ENCODE measurements around the gene TRHDE. TPM values are rescaled to one million over a fixed set of nuclear protein-coding genes. Genes with fewer than 3 reads are reported as not detected.

The TRHDE gene, protein sequence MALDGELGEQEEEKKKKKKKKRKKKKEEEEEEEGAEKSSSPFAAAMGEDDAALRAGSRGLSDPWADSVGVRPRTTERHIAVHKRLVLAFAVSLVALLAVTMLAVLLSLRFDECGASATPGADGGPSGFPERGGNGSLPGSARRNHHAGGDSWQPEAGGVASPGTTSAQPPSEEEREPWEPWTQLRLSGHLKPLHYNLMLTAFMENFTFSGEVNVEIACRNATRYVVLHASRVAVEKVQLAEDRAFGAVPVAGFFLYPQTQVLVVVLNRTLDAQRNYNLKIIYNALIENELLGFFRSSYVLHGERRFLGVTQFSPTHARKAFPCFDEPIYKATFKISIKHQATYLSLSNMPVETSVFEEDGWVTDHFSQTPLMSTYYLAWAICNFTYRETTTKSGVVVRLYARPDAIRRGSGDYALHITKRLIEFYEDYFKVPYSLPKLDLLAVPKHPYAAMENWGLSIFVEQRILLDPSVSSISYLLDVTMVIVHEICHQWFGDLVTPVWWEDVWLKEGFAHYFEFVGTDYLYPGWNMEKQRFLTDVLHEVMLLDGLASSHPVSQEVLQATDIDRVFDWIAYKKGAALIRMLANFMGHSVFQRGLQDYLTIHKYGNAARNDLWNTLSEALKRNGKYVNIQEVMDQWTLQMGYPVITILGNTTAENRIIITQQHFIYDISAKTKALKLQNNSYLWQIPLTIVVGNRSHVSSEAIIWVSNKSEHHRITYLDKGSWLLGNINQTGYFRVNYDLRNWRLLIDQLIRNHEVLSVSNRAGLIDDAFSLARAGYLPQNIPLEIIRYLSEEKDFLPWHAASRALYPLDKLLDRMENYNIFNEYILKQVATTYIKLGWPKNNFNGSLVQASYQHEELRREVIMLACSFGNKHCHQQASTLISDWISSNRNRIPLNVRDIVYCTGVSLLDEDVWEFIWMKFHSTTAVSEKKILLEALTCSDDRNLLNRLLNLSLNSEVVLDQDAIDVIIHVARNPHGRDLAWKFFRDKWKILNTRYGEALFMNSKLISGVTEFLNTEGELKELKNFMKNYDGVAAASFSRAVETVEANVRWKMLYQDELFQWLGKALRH
- total RNA-seq (2011; cell fraction: chromatin; rRNA removed; ENCODE audit: low replicate concordance) = 0.21 and 0.32 TPM in 2 replicates
- total RNA-seq (2011; cell fraction: nucleolus; rRNA removed) = 0.17 and 0.39 TPM in 2 replicates
- 0.22 and 0.61 TPM in 2 replicates for total RNA-seq (2011; cell fraction: nucleoplasm; rRNA removed)
- total RNA-seq (2014; rRNA removed) (0.05 and 0.45 TPM in 2 replicates), total RNA-seq (2014; rRNA removed; fragmentation: Illumina TruSeq; extraction: Trizol) (0.18 and 0.48 TPM in 2 replicates), total RNA-seq (2015; rRNA removed; fragmentation: Illumina TruSeq; extraction: Trizol) (0.07 and 0.08 TPM in 2 replicates), total RNA-seq (2021) (0.09 and 0.16 TPM in 2 replicates), polyA plus RNA-seq (2011; rRNA removed) (0.01 and 0.04 TPM in 2 replicates), polyA plus RNA-seq (2014; fragmentation: Illumina TruSeq; extraction: Trizol) (0.01 and 0.09 TPM in 2 replicates), polyA plus RNA-seq (2014; fragmentation: Nextera tagmentation; extraction: Ambion mirVana) (under 1 TPM; 0.11 to 0.29 TPM), polyA plus RNA-seq (2014; rRNA removed) (0.03 and 0.98 TPM in 2 replicates), polyA minus RNA-seq (2011; rRNA and poly(A)+ RNA removed) (0.14 and 0.15 TPM in 2 replicates), Bru-seq, nascent RNA (percentile 13 among the genes with signal in this experiment), BruChase-seq, experiment 1, labeled RNA remaining after a 2-hour chase (percentile 17 among the genes with signal in this experiment), BruChase-seq, experiment 2, labeled RNA remaining after a 6-hour chase (percentile 20 among the genes with signal in this experiment)
- polyA plus RNA-seq (2011; cell fraction: cytosol; rRNA removed) = 0.04 and 0.10 TPM in 2 replicates
- polyA plus RNA-seq (2011; cell fraction: nucleus; rRNA removed) = 0.08 TPM in 1 of 2 replicates, not detected in the other
- 0.20 and 0.29 TPM in 2 replicates for polyA plus RNA-seq (2012)
- not detected in 2 replicates for polyA minus RNA-seq (2011; cell fraction: cytosol; rRNA and poly(A)+ RNA removed)
- 0.22 and 0.67 TPM in 2 replicates for polyA minus RNA-seq (2011; cell fraction: nucleus; rRNA and poly(A)+ RNA removed)
- long read RNA-seq, experiment 1, partial matches to known transcripts = 0 of 1 reads
- long read RNA-seq, experiment 1, other reads (novel, unspliced or antisense) = 1 of 1 reads
- long read RNA-seq, experiment 2 = 0 reads
- long read RNA-seq, experiment 3 = 0 reads

DNA sequence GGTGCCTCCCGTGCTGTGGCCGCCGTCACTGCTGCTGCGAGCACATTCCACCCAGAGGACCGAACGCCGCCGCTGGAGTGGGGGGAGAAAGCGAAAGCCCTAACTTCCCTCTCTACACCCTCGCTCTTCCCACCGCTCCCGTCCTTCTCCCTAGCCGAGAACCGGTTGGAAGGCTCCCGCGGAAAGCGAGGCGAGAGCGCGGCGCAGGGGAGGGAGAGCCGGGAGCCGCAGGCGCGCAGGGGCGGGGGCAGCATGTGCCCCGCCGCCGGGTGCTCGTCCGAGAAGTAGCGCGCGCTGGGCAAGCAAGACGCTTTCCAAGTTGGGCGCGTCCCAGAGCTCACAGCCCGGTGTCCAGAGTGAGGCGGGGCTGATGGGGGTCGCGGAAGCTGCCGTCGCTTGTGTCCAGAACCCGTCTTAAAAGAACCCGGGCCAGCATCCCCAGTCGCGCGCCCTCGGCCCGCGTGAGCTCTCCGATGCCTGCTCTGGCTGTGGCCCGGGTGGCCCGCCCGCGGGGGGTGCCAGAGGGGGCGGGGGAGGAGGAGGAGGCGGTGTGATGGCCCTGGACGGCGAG is at the start of gene TRHDE:
Gene TRHDE, plus strand, starts transcription at position 280 of the 571 bp plus-strand sequence. Its CDS starts 274 bp downstream, at position 554.
- H2AFZ ChIP-seq (ENCODE audit: low read depth, low read length) = no peak within 1 kb of the TSS
- WGBS (ENCODE audit: insufficient coverage, low coverage, missing lambda C conversion rate) = 6% methylated on average over 31 of the region's 60 CpGs
- DNase-seq (ENCODE audit: extremely low read depth in 1 of 4, low spot score in 3 of 4) (no peak), ATAC-seq (no peak; the same call in 2 of the 3 replicates), FAIRE-seq (no peak)
- no TSS peak for BruUV-seq (replicated peaks)
- CTCF ChIA-PET (ENCODE audit: low intra/inter-chr PET ratio) = no interaction called here
- POLR2A ChIA-PET = interaction anchor here (0.6 to 1.0 kb wide), 2 partner anchors 13 to 269 kb away, joined by 3 read pairs; no protein-coding TSS in a partner anchor
- 0 out of 2 replicates have a peak, but pooled peaks cover 2% of the 10 kb centered on the region for H4K20me1 ChIP-seq (replicated peaks; ENCODE audit: control insufficient read depth, insufficient read depth, low read length)
- H3K4me1 ChIP-seq (replicated peaks in 1 of 2; ENCODE audit: control insufficient read depth in 2 of 2, insufficient read depth in 2 of 2, low read length in 2 of 2) = peaks cover 0 to 9% of the 10 kb centered on the region in 2 experiments; a peak in 2 of 5 replicates
- H3K79me2 ChIP-seq (ENCODE audit: control insufficient read depth, insufficient read depth, low read length) = no peaks in the 10 kb centered on the region
- no peak within 1 kb of the TSS; a peak in 1 of 4 replicates for H3K9ac ChIP-seq (ENCODE audit: insufficient read depth in 1 of 2, low read depth in 2 of 2, low read length in 2 of 2)
- H3K27me3 ChIP-seq (ENCODE audit: control insufficient read depth in 2 of 2, insufficient read depth in 2 of 2, low read length in 2 of 2) = peaks cover 4 to 30% of the 10 kb centered on the region in 2 experiments; a peak in 4 of 5 replicates
- intact Hi-C loops (cut with micrococcal nuclease) = no loop called here
- no peak within 1 kb of the TSS for H3K27ac ChIP-seq (ENCODE audit: extremely low read depth, low read depth, low read length)
- 0 out of 2 replicates have a peak within 1 kb of the TSS, but pooled peaks have one; percentile 25 for H3K4me2 ChIP-seq (ENCODE audit: insufficient read depth, low read length)
- H3K36me3 ChIP-seq (ENCODE audit: control insufficient read depth, insufficient read depth, low read length) = no peaks in the 10 kb centered on the region
- H3K4me3 ChIP-seq = no peak within 1 kb of the TSS
- no peaks in the 10 kb centered on the region for H3K9me1 ChIP-seq (ENCODE audit: control insufficient read depth, insufficient read depth, low read length)
- H3K9me3 ChIP-seq (replicated peaks; ENCODE audit: control insufficient read depth, insufficient read depth, low read depth, low read length) = no peaks in the 10 kb centered on the region
- in situ Hi-C loops (cut with MboI) = no loop called here
- TF ChIP-seq TCF7 (IDR thresholded peaks at IDR 0.05; ENCODE audit: borderline replicate concordance) = no peak
- no peak for TF ChIP-seq RFX1 (IDR thresholded peaks at IDR 0.05)
- TF ChIP-seq, protein P1, sequence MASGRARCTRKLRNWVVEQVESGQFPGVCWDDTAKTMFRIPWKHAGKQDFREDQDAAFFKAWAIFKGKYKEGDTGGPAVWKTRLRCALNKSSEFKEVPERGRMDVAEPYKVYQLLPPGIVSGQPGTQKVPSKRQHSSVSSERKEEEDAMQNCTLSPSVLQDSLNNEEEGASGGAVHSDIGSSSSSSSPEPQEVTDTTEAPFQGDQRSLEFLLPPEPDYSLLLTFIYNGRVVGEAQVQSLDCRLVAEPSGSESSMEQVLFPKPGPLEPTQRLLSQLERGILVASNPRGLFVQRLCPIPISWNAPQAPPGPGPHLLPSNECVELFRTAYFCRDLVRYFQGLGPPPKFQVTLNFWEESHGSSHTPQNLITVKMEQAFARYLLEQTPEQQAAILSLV (tag; IDR thresholded peaks at IDR 0.05) = no peak
- no peak for TF ChIP-seq SMARCB1 (IDR thresholded peaks at IDR 0.05; ENCODE audit: insufficient read length, low read depth)
- TF ChIP-seq, protein P2, sequence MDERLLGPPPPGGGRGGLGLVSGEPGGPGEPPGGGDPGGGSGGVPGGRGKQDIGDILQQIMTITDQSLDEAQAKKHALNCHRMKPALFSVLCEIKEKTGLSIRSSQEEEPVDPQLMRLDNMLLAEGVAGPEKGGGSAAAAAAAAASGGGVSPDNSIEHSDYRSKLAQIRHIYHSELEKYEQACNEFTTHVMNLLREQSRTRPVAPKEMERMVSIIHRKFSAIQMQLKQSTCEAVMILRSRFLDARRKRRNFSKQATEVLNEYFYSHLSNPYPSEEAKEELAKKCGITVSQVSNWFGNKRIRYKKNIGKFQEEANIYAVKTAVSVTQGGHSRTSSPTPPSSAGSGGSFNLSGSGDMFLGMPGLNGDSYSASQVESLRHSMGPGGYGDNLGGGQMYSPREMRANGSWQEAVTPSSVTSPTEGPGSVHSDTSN (CRISPR knock-in tag; IDR thresholded peaks at IDR 0.05; ENCODE audit: low read depth) = no peak
- TF ChIP-seq, protein P2 (tag; conservative IDR thresholded peaks at IDR 0.05; ENCODE audit: low read depth) = no peak
- TF ChIP-seq, protein P3, sequence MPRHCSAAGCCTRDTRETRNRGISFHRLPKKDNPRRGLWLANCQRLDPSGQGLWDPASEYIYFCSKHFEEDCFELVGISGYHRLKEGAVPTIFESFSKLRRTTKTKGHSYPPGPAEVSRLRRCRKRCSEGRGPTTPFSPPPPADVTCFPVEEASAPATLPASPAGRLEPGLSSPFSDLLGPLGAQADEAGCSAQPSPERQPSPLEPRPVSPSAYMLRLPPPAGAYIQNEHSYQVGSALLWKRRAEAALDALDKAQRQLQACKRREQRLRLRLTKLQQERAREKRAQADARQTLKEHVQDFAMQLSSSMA (CRISPR knock-in tag; IDR thresholded peaks at IDR 0.05) = no peak
- no peak for TF ChIP-seq NFATC3 (IDR thresholded peaks at IDR 0.05)
- TF ChIP-seq HDAC3 (IDR thresholded peaks at IDR 0.05; ENCODE audit: borderline replicate concordance, partially characterized antibody) = no peak
